HepG2 (cell line): ENCODE measurements around the gene ZNF829. TPM values are rescaled to one million over a fixed set of nuclear protein-coding genes. Genes with fewer than 3 reads are reported as not detected.
A peak's percentile ranks its signal among the peaks of the same experiment; 100 is the strongest.

ENCODE experiments used
- ATF7-NPFF ChIP-seq: sonication (generic); formaldehyde crosslinking; IDR thresholded peaks from 2 replicates; pipeline ENCODE4 v1.8.1; 2023; ENCODE audit warnings: mild to moderate bottlenecking, low read depth, missing genetic modification reagents, moderate library complexity
- CCDC6 ChIP-seq: sonication (generic); formaldehyde crosslinking; IDR thresholded peaks from 2 replicates; pipeline ENCODE4 v1.8.1; 2022; ENCODE audit warnings: mild to moderate bottlenecking, missing genetic modification reagents, moderate library complexity
- HMGA1 ChIP-seq: sonication (generic); formaldehyde crosslinking; conservative IDR thresholded peaks from 2 replicates; pipeline ENCODE4 v1.4.0; 2020; ENCODE audit warnings: missing genetic modification reagents
- MAFK ChIP-seq, 2 experiments: IDR thresholded peaks in 1 of 2; conservative IDR thresholded peaks in 1 of 2; 2 replicates each; pipeline ENCODE4 v1.6.1; 2011; ENCODE audit warnings: improper control_type of control experiment in 2 of 2, low read length in 2 of 2
- RBFOX2 ChIP-seq: fragments of 200-400 bp; formaldehyde crosslinking; IDR thresholded peaks from 2 replicates; pipeline ENCODE4 v1.6.1; 2017; ENCODE audit warnings: low read depth, mild to moderate bottlenecking, low read length
- TCF7L2 ChIP-seq: IDR thresholded peaks from 2 replicates; pipeline ENCODE4 v1.6.1; 2011; ENCODE audit warnings: mild to moderate bottlenecking, low read depth, low read length, moderate library complexity
- YY1 ChIP-seq: IDR thresholded peaks from 2 replicates; pipeline ENCODE4 v1.6.1; 2011; ENCODE audit warnings: low read length, low read depth, moderate library complexity, mild to moderate bottlenecking; ENCODE audit not compliant: insufficient read depth, insufficient replicate concordance
- ZBTB42 ChIP-seq: sonication (generic); formaldehyde crosslinking; IDR thresholded peaks from 2 replicates; pipeline ENCODE4 v1.5.0; 2020; ENCODE audit warnings: mild to moderate bottlenecking, missing genetic modification reagents
- ZBTB49 ChIP-seq: sonication (generic); formaldehyde crosslinking; IDR thresholded peaks from 2 replicates; pipeline ENCODE4 v1.4.0; 2020; ENCODE audit warnings: missing genetic modification reagents, borderline replicate concordance
- ZMAT3 ChIP-seq: sonication (generic); formaldehyde crosslinking; conservative IDR thresholded peaks from 2 replicates; pipeline ENCODE4 v1.7.0; 2021; ENCODE audit warnings: missing genetic modification reagents
- ZNF12 ChIP-seq: sonication (generic); formaldehyde crosslinking; IDR thresholded peaks from 2 replicates; pipeline ENCODE4 v1.5.0; 2020; ENCODE audit warnings: missing genetic modification reagents
- ZNF264 ChIP-seq: sonication (generic); formaldehyde crosslinking; IDR thresholded peaks from 2 replicates; pipeline ENCODE4 v1.4.0; 2020; ENCODE audit warnings: missing genetic modification reagents
- ZNF280B ChIP-seq: sonication (generic); formaldehyde crosslinking; IDR thresholded peaks from 2 replicates; pipeline ENCODE4 v1.5.0; 2020; ENCODE audit warnings: missing genetic modification reagents, mild to moderate bottlenecking, borderline replicate concordance
- ZNF318 ChIP-seq: sonication (generic); formaldehyde crosslinking; IDR thresholded peaks from 2 replicates; pipeline ENCODE4 v1.4.0; 2020; ENCODE audit warnings: mild to moderate bottlenecking, missing genetic modification reagents
- ZNF773 ChIP-seq: sonication (generic); formaldehyde crosslinking; IDR thresholded peaks from 2 replicates; pipeline ENCODE4 v1.4.0; 2020; ENCODE audit warnings: missing genetic modification reagents, borderline replicate concordance
- ZSCAN20 ChIP-seq: sonication (generic); formaldehyde crosslinking; IDR thresholded peaks from 2 replicates; pipeline ENCODE4 v1.4.0; 2020; ENCODE audit warnings: missing genetic modification reagents, mild to moderate bottlenecking, borderline replicate concordance
- polyA plus RNA-seq, 8 experiments: library from polyadenylated mRNA; depleted of rRNA in 3 of 8; stranded (reverse) in 7 of 8; unstranded in 1 of 8; fragments of >200 nt; fragmentation: Illumina TruSeq in 4 of 8; extraction: Trizol in 4 of 8; gene quantifications; 2 replicates each; pipeline versions ENCODE4 v1.2.1 to v1.2.3, GENCODE V29; 2011 to 2016; ENCODE audit warnings: low read depth in 4 of 8, missing spikeins in 1 of 8, mixed read lengths in 1 of 8; ENCODE audit not compliant: insufficient read depth in 1 of 8
- total RNA-seq, 5 experiments: library from RNA; depleted of rRNA; stranded (reverse); fragments of >200 nt; fragmentation: Illumina TruSeq; extraction: Trizol; gene quantifications; 2 replicates each; pipeline ENCODE4 v1.2.3, GENCODE V29; 2016; ENCODE audit warnings: low read depth in 1 of 5

The ZNF829 gene
- total and polyA plus RNA-seq, 2 of the 13 experiments (the other 11 are each of a cell fraction or from before 2014, with no cell fraction given), result 0.15 to 0.86 TPM

- TF ChIP-seq MAFK (conservative IDR thresholded peaks at IDR 0.05 in 1 of 2, IDR thresholded peaks at IDR 0.05 in 1 of 2; ENCODE audit: low read length in 2 of 2), result no peak
- TF ChIP-seq ZNF318 (CRISPR knock-in tag), result no peak
- TF ChIP-seq TCF7L2, result no peak
- TF ChIP-seq ZBTB49, result no peak
- no peak for TF ChIP-seq HMGA1 (CRISPR knock-in tag)
- TF ChIP-seq CCDC6 (CRISPR knock-in tag), result no peak
- no peak for TF ChIP-seq ATF7-NPFF (CRISPR knock-in tag)
- TF ChIP-seq ZNF773 (CRISPR knock-in tag), result no peak
- no peak for TF ChIP-seq ZBTB42 (CRISPR knock-in tag)
- TF ChIP-seq ZSCAN20 (CRISPR knock-in tag), result no peak
- peak; percentile 46; the same call in 1 of the 2 replicates for TF ChIP-seq ZNF264
- no peak for TF ChIP-seq ZMAT3
- peak; percentile 76 for TF ChIP-seq ZNF280B (CRISPR knock-in tag)
- no peak for TF ChIP-seq ZNF12 (CRISPR knock-in tag)
- 0 out of 2 replicates have a peak, but pooled peaks have one; percentile 18 for TF ChIP-seq RBFOX2
- peak; percentile 79 for TF ChIP-seq YY1
Observed at GRCh38 chr19:36849701-36850558, 66.2 kb downstream of the ZNF829 start (continued).
